GM15510 (cell line): ENCODE results near the gene ARTN.

Source experiments
- POLR2A ChIP-seq: IDR thresholded peaks from 3 replicates; pipeline ENCODE4 v1.6.1; 2011; ENCODE audit warnings: borderline replicate concordance; ENCODE audit not compliant: insufficient read length; ENCODE audit errors: extremely low read depth

The ARTN gene

DNA sequence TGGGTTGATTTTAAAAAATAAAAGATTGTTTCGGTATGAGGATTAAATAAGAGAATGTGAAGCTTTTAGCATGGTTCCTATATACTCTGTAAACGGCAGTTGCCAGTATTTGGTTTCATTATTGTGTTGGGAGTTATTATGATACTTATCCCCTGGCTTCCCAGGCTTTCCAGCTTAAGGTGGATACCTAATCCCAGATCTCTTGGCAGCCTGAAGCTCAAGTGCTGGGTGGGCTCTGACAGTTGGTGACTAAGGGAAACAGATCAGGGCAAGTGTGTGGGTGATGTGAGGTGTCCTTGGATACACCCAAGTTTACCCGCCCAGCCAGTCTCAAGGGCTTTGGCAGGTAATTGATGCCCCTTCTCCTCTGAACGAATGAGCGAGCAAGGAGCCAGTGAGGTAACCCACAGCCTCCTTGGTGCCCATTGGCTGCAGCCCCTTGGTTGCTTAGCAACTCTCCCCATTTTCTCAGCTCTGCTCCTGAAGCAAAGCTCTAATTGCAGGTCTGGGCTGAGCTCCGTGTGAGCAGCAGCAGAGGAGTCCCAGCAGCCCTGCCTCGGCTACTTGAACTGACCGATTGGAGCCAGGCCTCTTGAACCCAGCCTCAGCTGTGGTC, 19.2 kb downstream of the ARTN start:
- no peak for TF ChIP-seq POLR2A

DNA sequence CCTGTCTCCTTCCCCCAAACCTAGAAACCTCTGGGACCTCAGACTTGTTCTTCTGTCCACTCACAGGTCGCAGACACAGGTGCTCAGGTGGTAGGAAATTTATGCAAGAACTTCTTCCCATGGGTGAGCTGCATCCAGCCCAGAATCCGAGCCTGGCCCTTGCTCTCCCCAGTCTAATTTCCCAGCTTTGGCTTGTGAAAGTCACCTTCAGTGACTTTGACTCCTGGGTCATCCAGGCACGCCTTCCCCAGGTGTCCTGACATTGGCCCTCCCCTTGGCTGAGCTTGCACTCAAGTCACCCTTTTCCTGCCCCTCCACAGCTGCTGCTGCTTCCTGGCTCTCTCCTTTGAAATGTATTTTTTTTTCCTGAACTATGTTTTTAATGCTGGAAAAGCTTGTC, 19.8 kb downstream of the ARTN start:
- no peak for TF ChIP-seq POLR2A

DNA sequence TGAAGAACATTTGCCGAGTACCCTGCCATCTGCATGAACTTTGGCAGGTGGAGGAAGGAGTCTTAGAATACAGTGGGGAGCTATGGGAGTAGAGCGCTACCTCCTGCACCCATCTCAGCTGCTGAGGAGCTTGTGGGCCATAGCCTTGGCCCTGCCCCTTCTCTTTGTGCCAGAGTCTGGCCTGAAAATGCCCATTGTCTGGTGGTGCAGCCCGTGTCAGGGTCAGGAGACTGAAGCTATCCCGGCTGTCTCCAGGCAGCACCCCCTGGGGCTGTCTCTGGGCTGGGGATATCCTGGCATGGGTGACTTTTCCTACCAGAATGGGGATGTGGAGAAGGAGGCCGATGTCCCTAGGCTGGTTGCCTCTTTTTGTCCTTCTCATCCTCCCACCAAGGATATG, 20.4 kb downstream of the ARTN start:
- TF ChIP-seq POLR2A = no peak

DNA sequence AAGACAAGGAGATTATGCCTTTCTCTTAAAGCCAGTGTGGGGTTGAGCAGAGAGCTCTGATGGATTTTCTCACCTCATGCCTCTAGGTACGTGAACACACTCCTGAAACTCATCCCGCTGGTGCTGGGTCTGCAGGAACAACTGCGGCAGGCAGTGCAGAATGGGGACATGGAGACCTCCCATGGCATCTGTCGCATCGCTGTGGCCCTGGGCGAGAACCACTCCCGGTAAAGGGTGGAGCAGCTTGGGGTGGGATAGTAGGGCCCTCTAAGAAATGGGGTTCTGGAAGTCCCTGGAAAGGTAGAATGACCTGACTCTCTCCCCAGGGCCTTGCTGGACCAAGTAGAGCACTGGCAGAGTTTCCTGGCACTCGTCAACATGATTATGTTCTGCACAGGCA, 22.6 kb downstream of the ARTN start:
- no peak for TF ChIP-seq POLR2A

DNA sequence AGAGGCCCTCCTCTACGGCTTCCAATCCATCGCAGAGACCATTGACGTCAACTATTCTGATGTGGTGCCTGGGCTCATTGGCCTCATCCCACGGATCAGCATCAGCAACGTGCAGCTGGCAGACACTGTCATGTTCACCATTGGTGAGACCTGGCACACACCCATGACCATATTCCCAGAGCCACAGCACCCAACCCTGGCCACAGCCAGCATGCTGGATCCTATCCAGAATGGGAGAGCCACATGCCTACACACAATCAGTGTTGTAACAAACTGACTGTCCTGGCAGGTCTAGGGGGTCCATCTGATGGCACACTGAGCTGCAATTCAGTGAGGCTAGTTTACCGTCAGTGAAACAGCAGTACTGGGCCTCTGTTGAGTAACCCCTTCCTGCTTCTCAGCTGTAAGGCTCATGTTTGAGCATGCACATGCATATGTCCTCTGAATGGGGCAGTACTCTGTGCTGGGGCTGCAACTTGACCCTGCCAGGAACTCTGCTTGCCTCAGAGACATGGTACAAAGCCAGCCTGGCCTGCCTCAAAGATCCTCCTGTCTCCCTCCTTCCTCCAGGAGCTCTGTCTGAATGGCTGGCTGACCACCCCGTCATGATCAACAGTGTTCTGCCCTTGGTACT, 23.9 kb downstream of the ARTN start:
- TF ChIP-seq POLR2A = no peak

DNA sequence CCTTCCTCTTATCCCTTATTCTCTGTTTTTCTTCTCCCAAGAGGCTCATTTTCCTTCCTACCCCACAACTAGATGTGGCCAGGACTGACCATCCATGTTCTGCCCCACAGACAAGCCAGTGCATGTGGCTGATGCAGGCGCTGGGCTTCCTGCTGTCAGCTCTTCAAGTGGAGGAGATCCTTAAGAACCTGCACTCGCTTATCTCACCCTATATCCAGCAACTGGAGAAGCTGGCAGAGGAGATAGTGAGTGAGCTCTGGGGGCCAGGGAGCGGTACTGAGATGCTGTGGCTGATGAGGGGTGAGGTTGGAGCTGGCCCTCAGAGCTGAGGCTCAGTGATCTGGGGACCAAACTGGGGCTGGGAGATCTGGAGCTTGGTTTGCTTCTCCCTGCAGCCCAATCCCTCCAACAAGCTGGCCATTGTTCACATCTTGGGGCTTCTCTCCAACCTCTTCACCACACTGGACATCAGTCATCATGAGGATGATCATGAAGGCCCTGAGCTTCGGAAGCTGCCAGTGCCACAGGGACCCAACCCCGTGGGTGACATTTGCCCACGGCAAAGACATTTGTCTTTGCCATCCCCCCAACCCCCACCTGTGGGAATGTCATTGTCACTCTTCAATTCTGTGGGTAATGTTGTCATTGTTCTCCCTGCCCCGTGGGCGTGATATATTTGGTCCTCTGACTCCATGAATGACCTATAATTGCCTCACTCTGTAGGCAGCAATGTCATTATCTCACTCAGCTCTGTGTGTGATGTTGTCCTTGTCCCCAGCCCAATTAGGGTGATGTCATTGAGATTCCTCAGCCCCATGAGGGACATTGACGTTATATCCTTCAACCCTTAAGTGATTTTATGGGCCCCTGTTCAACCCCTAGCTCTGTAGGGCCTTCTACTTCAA, 25.0 kb downstream of the ARTN start:
- TF ChIP-seq POLR2A = no peak

DNA sequence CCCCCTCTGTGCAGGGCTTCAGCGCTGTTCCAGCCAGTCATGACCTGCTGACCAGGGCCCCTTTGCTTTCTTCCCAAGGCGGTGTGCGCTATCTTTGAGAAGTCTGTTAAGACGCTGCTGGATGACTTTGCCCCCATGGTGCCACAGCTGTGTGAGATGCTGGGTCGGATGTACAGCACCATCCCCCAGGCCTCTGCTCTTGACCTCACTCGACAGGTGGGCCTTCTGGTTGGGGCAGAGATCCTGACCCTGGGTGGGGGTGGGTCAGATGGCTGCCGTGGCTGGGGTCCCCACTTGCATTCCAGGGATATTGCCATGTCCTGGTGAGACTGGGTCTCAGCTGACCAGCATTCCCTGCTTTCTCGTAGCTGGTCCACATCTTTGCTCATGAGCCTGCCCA, 27.2 kb downstream of the ARTN start:
- no peak for TF ChIP-seq POLR2A

DNA sequence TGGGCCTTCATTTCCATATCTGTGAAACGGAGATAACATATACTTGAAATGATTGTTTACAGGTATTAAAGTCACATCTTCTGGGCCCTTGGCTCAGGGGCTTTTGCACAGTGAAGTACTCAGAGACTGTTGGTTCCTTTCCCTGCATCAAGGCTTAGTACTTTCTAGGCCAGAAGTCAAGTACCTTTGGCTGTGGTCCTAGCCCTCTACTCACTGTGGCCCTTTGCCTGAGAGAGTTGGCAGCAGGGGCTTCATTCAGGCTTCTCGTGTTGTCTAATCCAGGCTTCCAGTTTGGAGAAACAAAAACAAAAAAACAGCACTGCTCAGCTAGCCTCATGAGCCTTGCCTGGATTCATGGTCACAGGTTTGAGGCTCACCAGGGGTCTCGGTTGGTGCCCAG, 28.1 kb downstream of the ARTN start:
- TF ChIP-seq POLR2A = no peak

DNA sequence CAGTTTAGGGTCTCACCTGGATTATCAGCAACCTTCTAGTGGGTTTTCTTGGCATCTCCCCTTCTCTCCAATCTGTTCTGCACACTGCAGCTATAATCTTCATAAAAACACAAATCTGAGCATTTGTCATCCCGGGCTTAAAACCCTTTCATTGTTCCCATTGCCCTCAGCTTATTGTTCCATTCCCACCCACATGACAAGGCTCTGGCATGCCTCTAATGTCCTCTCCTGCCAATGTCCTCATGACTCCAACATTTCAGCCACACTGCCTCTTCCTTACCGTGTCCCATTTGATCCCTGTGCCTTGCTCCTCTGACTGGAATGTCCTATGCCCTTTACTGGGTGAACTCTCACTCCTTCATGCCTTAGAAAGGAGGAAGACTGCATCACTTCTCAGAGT, 28.7 kb downstream of the ARTN start:
- no peak for TF ChIP-seq POLR2A

DNA sequence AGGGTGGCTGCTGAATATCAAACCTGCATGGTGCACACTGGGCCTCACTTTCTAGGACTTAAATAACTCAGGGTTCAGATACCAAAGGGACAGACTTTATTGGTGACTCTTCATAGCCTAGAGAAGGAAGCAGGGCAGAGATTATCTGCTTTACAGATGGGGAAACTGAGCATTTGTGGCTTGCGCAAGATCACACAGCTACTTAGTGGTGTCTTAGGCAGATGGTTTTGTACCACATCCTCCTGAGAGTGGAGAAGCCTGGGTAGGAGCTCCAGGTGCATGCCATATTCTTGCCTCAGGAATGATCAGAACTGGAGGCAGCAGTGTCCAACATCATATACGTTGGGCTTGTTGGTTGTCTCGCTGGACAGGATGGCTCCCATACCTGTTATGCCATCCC, 29.4 kb downstream of the ARTN start:
- no peak for TF ChIP-seq POLR2A

DNA sequence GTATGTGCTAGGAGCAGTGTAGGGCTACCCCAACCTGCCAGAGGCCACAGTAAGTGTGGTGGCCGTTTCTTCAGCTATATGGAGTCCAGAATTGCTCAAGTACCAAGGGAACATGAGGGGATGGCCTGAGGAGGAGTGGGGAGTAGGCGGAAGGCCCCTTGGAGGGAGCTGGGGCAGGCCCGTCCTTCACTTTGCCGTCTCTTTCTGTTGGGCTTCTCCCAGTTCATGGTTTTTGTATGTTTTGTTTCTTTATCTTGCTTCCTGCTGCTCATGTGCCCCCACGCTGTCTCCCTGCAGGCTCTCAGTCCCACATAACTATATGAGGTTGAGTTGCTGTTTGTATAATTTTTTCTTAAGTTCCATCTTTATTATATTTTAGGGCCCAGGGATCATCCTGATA, 30.3 kb downstream of the ARTN start:
- TF ChIP-seq POLR2A = no peak

DNA sequence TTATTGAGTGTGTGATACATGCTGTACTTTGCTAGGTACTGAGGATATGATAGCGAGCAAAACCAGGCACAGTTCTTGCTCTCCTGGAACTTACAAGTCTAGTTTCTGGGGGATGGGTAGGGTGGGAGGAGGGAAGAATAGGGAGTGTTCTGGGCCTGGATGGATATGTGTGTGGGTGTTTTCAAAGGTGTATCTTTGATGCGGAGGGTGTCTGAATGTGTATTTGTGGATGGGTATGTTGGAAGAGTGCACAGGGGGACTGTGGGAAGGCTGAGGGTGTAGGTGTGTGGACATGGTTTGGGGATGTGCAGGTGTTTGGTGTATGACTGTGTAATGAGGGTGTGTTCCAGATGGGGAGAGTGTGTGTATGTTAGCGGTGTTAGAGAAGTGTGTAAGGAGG, 31.7 kb downstream of the ARTN start:
- no peak for TF ChIP-seq POLR2A

DNA sequence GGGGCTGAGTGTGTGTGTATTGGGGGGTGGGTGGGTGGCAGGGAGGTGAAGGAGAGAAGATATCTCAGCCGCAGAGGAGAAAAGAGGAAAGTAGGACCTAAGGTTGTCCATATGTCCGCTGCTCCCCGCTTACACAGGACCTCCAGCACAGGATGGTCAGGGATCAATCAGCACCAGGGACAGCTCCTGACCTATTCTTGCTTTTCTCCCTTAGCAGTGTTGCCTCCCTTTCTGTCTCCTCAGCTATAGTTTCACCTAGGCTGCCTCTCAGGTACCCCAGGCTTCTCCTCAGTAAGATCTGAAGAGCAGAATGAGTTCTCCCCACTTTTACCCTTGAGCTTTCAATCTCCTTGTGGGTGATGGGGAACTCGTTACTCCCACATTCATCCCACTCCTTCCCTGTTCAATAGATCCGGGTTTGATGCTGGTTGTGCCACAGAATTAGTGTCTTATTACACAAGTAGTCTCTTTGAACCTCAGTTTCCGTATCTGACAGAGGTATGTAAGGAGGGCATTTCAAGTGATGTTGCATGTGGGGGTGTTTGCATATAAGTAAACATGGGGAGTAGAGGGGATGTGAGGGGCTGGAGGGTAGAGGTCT, 34.8 kb downstream of the ARTN start:
- no peak for TF ChIP-seq POLR2A

DNA sequence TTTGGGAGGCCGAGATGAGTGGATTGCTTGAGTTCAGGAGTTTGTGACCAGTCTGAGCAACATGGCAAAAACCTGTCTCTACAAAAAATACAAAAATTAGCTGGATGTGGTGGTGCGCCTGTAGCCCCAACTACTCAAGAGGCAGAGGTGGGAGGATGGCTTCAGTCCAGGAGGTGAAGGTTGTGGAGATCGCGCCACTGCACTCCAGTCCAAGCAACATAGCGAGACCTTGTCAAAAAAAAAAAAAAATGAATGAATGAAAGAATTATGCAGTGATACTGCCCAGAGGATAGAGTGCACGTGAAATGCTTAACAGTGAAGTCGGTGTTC, 35.8 kb downstream of the ARTN start:
- no peak for TF ChIP-seq POLR2A

DNA sequence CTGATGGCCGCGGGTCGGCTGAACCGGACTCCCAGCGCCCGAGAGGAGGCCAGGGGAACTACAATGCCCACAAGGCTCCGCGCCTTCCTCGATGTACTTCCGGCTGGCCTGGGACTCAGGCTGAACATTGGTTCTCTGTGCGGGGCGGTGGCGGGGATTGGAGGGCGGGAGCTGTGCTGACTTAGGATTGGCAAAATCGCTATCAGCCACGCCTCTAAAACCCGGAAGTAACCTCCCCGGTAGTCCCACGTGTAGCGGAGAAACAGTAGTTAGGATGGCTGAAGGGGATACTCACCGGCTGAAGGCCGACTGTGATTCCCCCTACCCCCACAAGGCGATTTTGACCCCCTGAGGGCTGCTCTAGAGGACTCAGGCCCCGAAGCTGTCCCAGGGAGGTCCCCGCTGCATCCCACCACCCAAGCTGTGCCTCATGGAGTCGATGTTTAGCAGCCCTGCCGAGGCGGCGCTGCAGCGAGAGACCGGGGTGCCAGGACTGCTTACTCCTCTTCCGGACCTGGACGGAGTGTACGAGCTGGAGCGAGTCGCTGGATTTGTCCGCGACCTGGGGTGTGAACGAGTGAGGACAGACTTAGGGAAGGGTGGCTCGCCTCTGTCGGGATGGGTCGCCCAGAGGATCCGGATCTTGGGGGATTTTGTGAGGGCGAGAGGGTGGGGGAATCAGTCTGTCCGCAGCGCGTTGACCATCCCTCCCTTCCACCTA, 36.3 kb downstream of the ARTN start, which contains the start of gene DPH2:
Gene DPH2 (plus strand): TSS at position 265 of the 721 bp plus-strand sequence. CDS start 166 bp downstream, at position 431.
- peak; percentile 55 for TF ChIP-seq POLR2A
